ENCODE data around the gene TLX2.
"Not testable (repeated sequence)": the region's sequence is repeated elsewhere in the genome, so short reads cannot be mapped to it uniquely, and the experiment has no call there.

Gene TLX2

DNA sequence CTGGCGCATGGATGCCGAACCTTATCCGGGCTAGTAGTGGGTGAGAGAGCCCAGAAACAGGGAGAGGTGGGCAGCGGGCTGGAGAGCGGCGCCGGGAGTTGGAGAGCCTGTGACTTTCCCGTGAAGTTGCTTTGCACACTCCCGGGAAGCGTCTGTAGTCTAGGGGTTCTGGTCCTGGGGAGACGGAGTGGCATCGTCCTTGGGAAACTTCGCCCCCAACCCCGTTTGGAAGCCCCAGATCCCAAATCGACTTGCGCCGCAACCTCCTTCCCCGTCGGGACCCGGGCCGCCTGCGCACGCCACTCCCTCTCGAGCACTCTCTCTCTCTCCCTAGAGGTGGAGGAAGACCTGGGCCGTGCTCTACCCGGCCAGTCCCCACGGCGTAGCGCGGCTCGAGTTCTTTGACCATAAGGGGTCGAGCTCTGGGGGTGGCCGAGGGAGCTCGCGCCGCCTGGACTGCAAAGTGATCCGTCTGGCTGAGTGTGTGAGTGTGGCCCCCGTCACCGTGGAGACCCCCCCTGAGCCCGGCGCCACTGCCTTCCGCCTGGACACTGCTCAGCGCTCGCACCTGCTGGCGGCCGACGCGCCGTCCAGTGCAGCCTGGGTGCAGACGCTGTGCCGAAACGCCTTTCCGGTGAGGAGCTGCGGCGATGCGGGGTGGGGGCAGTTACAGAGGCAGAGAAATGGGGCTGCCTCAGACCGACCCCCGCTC lies 40.7 kb downstream of the TLX2 start:
- DNase-seq (ENCODE audit: low read depth): no peak

DNA sequence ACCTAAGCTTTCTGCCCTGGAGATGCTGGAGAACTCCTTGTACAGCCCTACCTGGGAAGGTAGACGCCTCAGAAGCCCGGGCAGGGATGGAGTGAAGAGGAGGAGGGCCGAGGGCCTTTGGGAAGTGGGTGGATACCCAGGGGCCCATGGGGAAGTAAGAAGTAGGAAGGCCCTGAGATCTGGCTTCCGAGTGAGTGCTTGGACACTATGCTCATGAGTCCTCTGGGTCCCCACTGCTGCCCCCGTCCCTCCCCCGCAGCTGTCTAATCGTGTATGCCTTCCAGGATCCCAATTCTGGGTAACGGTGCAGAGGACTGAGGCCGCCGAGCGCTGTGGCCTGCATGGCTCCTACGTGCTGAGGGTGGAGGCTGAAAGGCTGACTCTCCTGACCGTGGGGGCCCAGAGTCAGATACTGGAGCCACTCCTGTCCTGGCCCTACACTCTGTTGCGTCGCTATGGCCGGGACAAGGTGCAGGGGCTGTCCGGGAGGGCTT lies 41.4 kb downstream of the TLX2 start:
- DNase-seq (ENCODE audit: low read depth): no peak

DNA sequence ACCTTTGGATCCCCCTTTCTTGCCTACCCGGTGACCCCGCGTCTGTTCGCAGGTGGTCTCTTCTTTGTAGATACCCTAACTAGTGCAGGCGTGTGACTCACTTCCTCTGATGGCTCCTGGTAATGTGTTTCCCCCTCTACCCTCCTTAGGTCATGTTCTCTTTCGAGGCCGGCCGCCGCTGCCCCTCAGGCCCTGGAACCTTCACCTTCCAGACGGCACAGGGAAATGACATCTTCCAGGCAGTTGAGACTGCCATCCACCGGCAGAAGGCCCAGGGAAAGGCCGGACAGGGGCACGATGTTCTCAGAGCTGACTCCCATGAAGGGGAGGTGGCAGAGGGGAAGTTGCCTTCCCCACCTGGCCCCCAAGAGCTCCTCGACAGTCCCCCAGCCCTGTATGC lies 41.9 kb downstream of the TLX2 start:
- no peak for DNase-seq (ENCODE audit: low read depth)

DNA sequence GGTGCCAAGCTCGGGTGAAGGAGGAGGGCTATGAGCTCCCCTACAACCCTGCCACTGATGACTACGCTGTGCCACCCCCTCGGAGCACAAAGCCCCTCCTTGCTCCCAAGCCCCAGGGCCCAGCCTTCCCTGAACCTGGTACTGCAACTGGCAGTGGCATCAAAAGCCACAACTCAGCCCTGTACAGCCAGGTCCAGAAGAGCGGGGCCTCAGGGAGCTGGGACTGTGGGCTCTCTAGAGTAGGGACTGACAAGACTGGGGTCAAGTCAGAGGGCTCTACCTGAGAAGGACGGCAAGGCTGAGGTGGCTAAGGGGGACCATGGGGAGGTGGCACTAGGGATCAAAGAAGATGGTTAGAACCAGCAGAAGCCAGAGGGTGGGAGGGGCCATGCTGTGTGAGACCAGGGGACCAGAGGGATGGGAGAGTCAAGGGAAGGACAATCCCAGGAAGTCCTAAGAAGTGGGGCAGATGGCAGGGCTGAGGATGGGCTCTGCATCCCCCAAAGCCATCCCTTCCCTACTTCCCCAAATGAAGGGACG lies 42.7 kb downstream of the TLX2 start:
- no peak for DNase-seq (ENCODE audit: low read depth)

DNA sequence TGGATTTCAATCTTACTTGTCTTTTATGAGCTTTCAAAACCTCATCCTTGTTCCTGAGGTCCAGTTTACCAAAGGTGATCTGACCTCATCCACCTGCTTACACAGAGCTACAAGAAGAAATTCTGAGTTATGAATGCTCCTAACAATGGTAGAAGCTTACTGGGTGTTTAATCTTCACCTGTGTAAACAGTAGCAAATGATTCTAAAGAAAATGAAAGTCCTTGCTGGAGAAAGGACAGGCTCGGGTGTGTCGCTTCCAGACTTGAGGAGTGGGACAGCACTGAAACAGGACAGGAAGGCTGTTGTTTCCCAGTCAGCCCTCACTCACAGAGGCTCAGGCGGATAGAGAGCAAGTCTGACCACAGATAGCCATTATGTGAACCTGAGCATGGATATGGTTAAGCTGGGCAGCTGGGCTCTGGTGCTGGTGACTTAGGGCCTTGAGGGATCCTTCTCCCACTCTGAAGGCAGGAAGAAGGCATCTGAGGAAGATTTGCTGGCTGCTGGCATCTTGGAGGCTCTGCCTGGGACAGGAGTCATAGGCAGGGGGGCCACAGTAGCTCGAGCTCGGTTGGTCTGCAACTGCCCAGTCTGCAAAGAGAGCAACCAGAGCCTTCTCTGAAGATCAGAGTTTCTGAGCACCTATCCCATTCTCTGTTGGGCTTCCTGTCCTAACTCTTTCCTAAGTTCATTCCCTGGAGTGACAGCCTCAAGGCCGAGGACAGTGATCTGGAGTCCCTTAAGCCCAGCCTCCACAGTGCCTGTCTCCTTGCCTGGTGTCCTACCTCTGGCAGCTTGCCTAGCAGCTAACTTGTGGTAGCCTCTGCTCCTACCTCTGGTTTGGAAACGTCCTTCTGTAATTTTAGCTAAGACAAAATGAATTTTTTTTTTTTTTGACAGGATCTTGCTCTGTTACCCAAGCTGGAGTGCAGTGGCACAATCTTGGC lies 44.3 kb downstream of the TLX2 start:
- DNase-seq (ENCODE audit: low read depth): no peak

DNA sequence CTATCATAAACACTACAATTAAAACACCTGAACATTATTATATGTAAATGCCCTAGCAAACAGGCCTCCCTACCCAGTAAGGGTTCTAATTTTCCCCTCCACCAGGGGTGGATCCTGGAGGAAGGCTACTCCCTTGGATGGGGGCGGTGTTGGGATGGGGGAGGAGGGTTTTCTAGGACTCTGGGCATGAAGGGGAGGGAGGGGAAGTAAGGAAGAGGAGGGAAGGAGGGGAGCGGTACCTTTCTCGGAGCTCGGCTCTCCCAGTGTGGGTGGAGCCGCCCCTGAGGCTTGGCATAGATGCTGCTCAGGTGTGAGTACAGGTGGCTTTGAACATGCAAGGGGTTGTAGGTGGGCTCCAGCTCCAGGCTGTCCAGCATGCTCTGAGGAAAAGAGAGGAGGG lies 45.7 kb downstream of the TLX2 start:
- DNase-seq (ENCODE audit: low read depth): no peak

DNA sequence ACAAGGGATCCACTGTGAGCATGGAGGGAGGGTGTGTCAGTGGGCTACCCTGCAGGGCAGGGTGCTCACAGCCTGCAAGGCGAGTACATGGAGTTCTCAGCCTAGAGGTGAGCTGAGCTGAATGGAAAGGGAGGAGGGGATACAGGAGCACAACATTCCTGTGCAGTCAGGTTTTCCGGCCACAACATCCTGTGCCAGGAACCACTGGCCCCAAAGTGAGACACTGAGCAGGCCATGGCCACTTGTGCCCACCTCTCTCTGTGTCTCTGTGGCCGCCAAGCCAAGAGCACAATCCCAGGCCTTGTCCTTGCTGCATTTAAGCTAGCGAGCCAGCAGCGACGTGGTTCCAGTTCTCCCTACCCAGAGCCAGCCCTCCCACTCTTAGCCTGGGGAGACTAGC lies 46.3 kb downstream of the TLX2 start:
- DNase-seq (ENCODE audit: low read depth): no peak

DNA sequence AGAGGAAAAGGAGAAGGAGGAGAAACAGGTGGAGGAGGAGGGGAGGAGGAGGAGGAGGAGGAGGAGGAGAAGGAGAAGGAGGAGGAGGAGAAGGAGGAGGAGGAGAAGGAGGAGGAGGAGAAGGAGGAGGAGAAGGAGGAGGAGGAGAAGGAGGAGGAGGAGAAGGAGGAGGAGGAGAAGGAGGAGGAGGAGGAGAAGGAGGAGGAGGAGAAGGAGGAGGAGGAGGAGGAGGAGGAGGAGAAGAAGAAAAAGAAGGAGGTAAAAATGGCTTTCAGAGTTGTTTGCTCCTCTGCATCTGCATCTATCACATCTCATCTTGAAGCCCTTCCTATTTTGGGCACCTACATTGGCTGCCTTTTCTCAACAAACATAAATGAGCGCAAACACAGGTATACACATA lies 46.8 kb downstream of the TLX2 start:
- not testable (repeated sequence) for DNase-seq (ENCODE audit: low read depth)

DNA sequence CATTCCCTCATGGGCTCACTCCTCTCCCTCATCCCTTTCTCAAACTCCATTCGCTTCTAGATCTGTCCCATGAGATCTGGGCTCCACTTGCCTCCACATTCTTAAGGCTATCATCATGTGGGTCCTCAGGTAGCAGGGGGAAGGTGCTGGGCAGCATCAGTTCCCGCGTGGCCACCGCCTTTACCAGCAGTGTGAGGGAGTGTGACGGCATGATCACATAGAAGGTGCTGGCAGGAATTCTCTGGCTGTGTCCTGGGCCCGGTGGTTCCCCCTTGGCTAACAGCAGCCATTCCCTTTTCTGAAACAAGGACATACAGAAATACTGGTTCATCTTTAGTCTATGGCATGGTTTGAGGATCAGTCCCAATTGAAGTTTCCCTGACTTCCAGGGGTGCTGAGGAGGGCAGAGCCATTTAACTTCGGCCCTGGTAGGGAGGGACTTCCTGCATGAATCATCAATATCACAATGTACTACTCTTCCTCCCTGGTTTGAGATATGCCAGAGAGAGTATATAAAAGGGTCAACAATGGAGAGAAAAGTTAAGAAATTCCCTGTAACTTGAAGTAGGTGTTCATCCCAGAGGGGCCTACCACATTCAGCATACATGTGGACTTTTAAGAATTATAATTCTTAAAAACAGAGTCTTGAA lies 48.0 kb downstream of the TLX2 start:
- no peak for DNase-seq (ENCODE audit: low read depth)

DNA sequence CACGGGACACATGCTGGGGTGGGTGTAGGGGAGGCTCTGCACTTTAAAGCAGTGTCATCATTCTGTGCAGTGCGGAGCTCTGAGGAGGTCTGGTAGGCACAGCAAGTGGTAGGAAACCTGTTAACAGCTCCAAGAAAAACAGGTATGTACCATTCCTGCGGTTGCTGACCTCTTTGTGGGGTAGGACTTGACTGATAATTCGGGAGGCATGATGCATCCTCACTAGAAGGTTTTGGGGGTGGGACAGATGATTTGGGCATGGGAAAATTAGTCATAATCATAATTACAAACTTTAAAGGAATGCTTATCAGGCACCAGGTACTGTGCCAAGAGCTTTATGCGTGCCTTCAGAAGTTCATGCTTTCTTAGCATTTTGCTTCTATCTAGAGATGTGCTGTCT lies 50.0 kb downstream of the TLX2 start:
- DNase-seq (ENCODE audit: low read depth): no peak

DNA sequence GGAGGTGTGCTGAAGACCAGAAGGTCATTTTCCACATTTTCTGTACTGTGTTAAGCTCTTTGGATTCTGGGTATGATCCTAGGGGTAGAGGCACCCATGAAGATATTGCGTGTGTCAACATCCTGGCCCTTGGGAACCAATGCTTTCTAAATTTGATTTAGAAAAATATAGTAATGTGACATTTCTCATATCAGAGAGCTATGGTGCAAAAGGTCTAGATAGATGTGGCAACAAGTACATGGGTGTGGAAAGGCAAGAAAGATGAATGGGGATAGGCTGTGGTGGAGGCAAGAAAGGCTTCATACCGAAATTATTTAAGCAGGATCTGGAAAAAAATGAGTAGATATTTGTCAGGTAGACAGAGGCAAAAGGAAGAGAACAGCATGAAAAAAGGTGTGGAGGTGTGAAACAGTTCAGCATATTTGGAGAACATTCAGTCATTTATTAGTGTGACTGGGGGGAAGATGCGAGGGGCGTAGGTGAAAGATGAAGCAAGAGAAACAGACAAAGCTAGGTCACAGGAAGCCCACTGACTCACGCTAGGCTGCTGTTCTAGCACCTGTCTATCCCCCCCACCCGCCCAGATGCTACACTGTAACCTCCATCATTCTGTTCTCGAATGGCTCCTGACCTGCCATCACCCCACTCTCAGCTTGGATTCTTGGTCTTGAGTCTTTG lies 52.0 kb downstream of the TLX2 start:
- no peak for DNase-seq (ENCODE audit: low read depth)

DNA sequence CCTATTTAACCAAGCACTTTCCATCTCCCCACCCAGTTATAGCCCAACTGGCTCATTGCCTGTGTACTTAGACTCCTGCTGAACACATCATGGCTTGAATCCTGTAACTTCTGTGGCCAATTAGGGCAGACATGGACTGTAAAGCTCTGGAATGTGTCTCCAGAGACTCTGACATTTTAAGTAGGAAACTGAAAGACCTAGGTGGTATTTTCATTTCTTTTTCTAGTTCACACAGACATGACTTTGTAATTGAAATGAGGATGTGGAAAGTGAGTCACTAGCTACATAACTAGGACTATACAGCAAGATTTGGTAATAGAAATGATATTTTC lies 52.5 kb downstream of the TLX2 start:
- no peak for DNase-seq (ENCODE audit: low read depth)

Measured in stimulated activated CD8-positive, alpha-beta memory T cell treated with anti-CD3 and anti-CD28 coated beads, Interleukin-15, amount 100 ng/mL, for 1 hour (primary cell).